HG03060 (cell line): Measurements from ENCODE around the gene EEFSEC.

Source experiments
- ATAC-seq: cut with Tn5 transposase; IDR thresholded peaks from one replicate; pipeline ENCODE4 v1.9.1; 2021; ENCODE audit warnings: low read depth, moderate number of reproducible peaks; ENCODE audit not compliant: unreplicated experiment

The EEFSEC gene

DNA sequence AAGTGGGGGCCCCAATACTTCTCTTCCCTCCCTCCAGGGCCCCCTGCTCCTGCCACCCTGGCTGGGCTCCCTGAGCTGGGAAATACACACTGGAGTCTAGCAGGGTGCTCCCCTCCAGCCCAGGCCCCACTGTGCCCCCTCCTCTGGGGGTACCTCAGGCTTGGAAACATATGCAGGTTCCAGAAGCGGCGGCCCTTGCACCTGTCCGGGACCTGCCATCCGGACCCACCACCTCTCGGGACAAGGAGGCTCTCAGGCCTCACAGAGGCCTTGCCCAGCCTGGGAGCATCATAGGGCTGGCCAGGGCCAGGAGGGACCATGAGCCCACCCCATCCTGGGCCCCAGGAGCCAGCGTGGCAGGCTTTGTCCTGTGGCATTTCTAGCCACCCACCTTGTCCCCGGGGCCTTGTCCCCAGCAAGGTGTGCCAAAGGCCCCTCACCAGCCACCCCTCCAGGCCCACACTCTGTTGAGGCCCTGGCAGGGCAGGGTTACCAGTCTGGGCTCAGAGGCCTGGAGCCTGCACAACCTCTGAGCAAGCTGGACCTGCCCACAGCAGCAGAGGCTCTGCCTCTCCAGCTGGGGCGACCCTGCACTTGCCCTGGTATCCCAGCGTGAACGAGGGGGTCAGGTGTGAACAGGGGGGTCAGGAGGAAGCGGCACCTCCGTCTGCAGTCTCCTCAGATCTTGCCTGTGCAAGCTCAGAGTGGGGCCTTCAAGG, 267.6 kb downstream of the EEFSEC start:
- no peak for ATAC-seq

- ATAC-seq: no peak
These were observed 268.2 kb downstream of the EEFSEC start for GRCh38 chr3:128421439-128421836.

DNA sequence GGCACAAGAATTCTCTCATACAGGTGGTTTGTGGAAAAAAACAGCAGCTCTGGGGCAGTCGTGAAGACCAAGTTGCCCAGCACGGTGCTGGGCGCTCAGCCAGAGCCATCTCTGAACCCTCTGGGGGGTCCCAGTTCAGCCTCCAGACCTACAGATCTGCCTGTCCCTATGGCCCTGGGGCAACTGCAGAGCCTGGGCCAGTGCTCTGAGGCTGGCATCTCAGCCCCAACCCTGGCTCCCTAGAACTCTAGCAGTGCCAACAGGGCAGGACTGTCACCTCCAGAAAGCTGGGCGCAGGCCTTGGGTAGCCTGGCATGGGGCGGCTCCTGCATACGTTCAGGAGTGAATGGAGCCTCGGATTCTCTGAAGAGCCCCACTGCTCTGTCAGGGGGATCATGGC, 268.7 kb downstream of the EEFSEC start:
- ATAC-seq: no peak

DNA sequence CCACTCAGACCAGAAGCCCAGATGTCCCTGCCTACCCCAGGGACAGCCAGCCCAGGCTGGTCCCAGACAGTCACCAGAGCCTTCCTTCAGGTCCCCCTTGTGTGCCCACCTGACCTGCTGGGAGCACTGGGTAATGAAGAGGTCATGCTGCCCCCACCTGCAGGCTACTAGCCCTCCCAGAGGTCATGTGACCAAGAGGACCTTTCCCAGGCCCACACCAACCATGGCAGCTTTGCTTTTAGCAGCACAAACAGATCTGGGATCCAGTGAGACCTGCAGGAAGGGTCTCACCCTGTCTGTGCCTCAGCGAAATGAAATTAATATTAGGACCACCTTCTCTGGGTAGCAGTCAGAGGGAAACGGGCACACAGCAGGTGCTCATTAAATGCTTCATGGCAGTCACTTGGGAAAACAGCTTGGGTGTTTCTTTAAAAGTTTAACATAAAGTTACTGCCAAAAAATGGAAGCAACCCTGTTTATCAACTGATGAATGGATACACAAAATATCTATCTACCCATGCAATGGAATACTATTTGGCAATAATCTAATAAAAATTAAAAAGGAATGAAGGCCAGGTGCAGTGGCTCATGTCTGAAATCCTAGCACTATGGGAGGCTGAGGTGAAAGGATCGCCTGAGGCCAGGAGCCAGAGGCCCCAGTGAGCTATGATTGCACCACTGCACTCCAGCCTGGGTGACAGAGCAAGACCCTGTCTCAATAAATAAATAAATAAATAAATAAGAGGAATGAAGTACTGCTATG, 269.7 kb downstream of the EEFSEC start:
- no peak for ATAC-seq

DNA sequence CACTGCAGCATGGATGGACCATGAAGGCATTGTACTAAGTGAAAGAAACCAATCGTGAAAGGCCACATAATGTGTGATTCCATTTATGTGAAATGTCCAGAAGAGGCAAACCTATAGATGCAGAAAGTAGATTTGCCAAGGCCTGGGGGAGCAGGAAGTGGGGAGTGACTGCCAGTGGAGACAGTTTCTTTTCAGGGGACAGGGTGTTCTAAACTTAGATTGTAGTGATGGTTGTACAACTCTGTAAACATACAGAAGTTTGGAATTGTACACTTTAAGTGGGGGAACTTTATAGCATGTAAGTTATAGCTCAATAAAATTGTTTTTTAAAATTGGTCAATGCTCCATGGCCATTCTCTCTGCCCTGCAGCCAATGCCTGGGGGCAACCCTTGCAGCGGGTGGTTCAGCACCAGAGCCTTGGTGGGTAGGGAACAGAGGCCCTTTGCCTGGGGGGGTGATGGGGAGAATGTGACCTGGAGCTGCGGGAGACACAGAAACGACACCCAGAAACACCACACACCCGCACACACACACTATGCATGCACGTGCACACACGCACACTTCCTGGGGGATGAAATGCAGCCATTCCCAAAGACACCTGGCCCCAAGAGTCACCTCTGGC, 270.4 kb downstream of the EEFSEC start:
- ATAC-seq: no peak

DNA sequence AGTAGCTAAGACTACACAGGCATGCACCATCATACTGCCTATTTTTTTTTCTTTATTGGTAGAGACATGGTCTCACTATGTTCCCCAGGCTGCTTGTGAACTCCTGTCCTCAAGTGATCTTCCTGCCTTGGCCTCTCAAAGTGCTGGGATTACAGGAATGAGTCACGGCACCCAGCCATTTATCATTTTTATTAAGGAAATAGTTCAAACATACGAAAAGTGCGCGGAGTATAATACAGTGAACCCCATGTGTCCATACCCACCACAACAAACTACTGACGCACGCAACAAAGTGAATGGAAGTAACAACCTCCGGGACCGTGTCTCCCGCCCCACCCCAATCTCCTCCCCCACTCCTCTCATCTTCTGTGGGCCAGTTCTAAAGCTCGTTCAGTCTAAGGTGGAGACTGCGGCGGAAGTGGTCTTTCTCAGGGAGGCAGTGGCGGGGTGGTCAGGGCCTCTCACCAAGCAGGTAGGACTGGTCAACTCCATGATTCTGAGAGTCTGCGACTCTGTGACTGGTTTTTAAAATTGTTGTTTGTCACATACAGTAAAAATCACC, 271.3 kb downstream of the EEFSEC start:
- no peak for ATAC-seq

DNA sequence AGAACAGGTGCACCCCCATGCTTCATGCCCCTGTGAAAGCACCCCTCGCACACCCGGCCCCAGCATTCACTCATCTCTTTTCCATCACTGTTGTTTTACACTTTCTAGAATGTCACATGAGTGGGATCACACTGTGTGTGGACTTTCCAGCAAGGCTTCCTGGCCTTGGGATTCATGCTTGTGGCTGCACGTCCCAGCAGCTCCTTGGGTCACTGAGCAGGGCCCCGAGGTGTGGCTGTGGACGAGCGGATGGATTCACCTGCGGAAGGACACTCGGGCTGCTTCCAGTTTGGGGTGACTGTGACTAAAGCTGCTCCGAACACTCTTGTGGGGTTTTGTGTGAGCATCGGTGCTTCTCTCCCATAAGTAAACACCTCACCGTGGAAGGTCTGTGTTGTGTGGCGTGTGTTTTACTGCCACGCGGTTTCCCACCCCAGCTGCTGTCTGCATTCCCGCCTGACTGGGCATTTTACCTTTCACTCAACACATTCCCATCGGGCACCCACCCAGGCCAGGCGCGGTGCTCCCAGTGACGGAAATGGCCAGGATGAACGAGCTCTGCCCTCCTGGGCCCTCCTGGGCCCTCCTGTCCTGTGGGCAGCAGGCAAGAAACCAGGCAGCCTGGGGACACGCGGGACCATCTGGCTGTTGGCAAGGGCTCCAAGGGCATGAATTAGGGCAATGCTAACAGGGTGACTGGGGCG, 272.0 kb downstream of the EEFSEC start:
- ATAC-seq: no peak

GRCh38 chr3:128425846-128426127, 272.5 kb downstream of the EEFSEC start:
- ATAC-seq: no peak

- ATAC-seq: no peak
These were observed 273.0 kb downstream of the EEFSEC start for GRCh38 chr3:128426128-128426921.

DNA sequence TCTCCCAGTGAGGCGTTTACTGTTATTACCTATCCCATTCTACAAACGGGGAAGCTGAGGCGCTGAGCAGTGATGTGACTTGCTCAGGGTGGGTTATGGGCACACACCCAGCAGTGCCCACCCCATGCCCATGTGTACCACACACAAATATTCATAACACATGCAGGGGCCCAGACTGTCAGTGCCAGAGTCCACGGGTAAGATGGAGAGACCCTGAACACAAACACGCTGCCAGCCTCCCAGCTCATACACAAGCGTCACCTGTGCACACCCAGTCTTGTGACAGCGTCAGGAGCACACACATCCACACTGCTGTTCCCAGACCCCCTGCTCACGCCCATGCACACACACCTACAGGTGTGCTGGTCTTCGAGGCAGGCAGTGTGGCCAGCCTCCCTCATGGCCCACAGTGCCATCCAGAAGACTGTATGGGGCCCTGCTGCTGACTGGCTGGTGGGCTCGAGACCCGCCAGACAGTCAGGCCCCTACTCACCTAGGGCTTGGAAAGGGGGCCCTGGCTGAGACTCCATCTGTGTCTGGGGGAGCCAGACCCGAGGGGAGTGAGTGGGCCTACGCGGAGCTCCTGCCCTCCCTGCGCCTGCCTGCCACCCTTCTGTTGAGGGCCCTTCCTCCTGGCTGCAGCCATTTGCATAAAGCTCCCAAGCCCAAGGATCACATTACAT, 274.0 kb downstream of the EEFSEC start:
- ATAC-seq: no peak

GRCh38 chr3:128427872-128428822, 274.9 kb downstream of the EEFSEC start:
- ATAC-seq: no peak

- ATAC-seq: no peak
These were observed 276.0 kb downstream of the EEFSEC start for GRCh38 chr3:128429275-128429674.

GRCh38 chr3:128429751-128430150, 276.5 kb downstream of the EEFSEC start:
- ATAC-seq: no peak

- no peak for ATAC-seq
These were observed 277.0 kb downstream of the EEFSEC start for GRCh38 chr3:128430301-128430700.

GRCh38 chr3:128430731-128431130, 277.4 kb downstream of the EEFSEC start:
- no peak for ATAC-seq

DNA sequence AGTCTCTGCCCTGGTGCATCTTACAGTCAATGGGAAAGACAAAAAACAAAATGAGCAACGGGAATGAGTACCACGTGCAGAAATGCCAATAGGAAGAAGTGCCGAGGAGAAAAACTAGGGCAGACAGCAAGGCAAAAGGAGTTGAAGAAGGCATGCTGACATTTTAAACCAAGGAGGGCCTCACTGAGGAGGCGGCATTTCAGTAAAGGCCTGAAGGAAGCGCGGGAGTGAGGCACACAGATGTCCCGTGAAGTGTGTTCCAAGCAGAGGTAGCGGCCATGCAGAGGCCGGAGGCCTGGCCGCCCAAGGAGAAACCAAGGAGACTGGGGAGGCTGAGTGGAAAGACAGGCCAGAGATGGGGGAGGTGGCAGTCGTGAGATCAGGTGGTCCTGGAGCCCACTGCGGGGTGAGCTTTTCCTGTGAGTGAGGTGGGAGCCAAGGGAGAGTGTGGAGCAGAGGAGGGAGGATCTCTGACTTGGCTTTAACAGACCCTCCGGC, 278.6 kb downstream of the EEFSEC start:
- ATAC-seq: no peak

GRCh38 chr3:128432301-128432970, 279.2 kb downstream of the EEFSEC start:
- no peak for ATAC-seq
